ENCODE data around the gene TCF4.

The TCF4 gene

DNA sequence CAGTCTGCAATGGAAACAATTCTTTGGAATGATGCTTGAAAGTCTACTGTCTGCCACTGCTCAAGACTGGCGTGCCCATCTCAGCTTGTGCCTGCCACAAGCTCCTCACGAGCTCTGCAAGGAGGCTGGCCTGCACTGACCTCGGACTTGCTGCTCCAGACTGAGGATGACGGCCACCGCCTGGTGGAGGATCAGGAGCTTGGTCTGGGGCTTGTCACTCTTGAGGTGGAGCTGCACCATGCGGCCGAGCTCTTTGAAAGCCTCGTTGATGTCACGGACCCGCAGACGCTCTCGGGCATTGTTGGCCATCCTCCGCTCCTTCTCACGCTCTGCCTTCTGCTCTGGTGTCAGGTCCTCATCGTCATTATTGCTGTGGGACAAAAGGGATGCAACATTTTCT lies 359.3 kb downstream of the TCF4 start:
- no peak overlapping the region for H3K4me3 Mint-ChIP-seq

DNA sequence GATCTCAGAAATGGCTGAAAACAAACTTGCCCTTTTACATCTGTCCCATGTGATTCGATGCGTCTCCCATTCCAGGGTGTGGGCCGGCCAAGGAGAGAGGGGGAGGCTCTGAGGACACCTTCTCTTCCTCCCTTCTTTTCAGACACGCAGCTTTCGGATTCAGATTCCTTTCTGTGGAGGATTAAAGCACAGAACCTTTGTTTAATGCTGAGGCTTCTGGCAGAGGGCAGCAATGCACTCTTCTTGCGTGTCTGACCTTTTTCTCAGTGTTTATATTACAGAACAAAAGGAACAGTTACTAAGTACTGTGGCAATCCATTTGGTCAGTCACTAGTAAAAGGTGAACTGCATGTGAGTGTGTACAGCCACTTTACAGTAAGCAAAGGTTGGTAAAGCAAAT lies 359.8 kb downstream of the TCF4 start:
- Mint-ChIP-seq H3K36me3 (ENCODE audit: low read depth) (peaks cover 91% of the 10 kb centered on the region), H3K4me3 (no peak overlapping the region), H3K27me3 (no peaks in the 10 kb centered on the region), H3K4me1 (ENCODE audit: low read depth) (peaks cover 7% of the 10 kb centered on the region), H3K9me3 (no peaks in the 10 kb centered on the region), H3K27ac (no peak overlapping the region)
- intact Hi-C loops (cut with micrococcal nuclease), result no loop called here

More for the DNA sequence above, 359.3 kb downstream of the TCF4 start:
- no peaks in the 10 kb centered on the region for H3K27me3 Mint-ChIP-seq
- H3K27ac Mint-ChIP-seq, result no peak overlapping the region
- no peaks in the 10 kb centered on the region for H3K9me3 Mint-ChIP-seq
- H3K4me1 Mint-ChIP-seq (ENCODE audit: low read depth), result peaks cover 7% of the 10 kb centered on the region
- peaks cover 90% of the 10 kb centered on the region for H3K36me3 Mint-ChIP-seq (ENCODE audit: low read depth)
- intact Hi-C loops (cut with micrococcal nuclease), result no loop called here

DNA sequence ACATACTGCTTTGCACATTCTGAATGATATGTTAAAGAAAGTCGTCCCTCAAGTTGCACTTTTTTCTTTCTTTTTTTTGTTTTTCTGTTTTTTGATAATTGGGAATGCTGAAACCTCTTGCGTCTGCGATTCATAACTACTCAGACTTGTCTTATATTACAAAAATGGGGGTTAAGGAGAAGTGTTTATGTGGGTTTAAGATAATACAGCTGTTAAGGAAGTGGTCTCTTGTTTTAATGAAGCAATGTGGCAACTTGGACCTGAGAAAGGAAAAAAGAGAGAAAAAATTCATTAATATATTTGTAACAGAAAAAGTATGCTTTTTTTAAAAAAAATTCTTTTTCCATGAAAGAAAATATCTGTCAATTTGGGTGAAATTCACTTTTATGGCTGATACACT lies 360.2 kb downstream of the TCF4 start:
- Mint-ChIP-seq H3K36me3 (ENCODE audit: low read depth) (peaks cover 91% of the 10 kb centered on the region), H3K27me3 (no peaks in the 10 kb centered on the region), H3K27ac (no peak overlapping the region), H3K4me3 (no peak overlapping the region), H3K4me1 (ENCODE audit: low read depth) (peaks cover 7% of the 10 kb centered on the region), H3K9me3 (no peaks in the 10 kb centered on the region)
- intact Hi-C loops (cut with micrococcal nuclease), result no loop called here

- H3K27ac Mint-ChIP-seq, result no peak overlapping the region
- peaks cover 73% of the 10 kb centered on the region for H3K36me3 Mint-ChIP-seq (ENCODE audit: low read depth)
- H3K4me3 Mint-ChIP-seq, result no peak overlapping the region
- peaks cover 7% of the 10 kb centered on the region for H3K4me1 Mint-ChIP-seq (ENCODE audit: low read depth)
- no peaks in the 10 kb centered on the region for H3K9me3 Mint-ChIP-seq
- no peaks in the 10 kb centered on the region for H3K27me3 Mint-ChIP-seq
- intact Hi-C loops (cut with micrococcal nuclease), result no loop called here
Measured at GRCh38 chr18:55226044-55226443, 361.9 kb downstream of the TCF4 start.

DNA sequence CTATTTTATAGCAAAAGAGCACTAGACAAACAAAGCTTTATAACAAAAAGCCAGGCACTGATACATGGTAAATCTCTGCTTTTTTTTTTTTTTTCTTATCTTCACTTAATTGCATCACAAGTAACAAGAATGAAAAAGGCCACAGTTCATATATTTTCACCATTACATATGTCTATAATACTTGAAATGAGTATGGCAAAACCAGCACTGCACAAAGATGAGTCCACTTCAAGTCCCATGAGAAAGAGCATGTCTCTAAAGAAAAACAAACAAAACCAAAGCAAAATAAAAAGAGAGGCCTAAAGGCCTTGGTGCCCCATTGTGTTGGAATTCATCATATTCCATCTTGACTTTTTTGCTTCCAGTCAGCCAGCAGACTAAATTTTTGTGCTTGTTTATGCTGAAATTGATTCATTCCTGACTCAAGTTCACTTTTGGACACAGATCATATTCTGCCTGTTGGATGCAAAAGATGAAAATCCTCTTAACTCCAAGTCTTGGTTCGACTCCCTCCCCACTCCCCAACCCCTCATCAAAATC lies 363.8 kb downstream of the TCF4 start:
- H3K4me1 Mint-ChIP-seq (ENCODE audit: low read depth), result peaks cover 5% of the 10 kb centered on the region
- intact Hi-C loops (cut with micrococcal nuclease), result no loop called here
- no peaks in the 10 kb centered on the region for H3K27me3 Mint-ChIP-seq
- no peaks in the 10 kb centered on the region for H3K9me3 Mint-ChIP-seq
- no peak overlapping the region for H3K4me3 Mint-ChIP-seq
- no peak overlapping the region for H3K27ac Mint-ChIP-seq
- H3K36me3 Mint-ChIP-seq (ENCODE audit: low read depth), result peaks cover 56% of the 10 kb centered on the region

GRCh38 chr18:55221622-55222021 lies 366.4 kb downstream of the TCF4 start:
- Mint-ChIP-seq H3K27ac (no peak overlapping the region), H3K27me3 (no peaks in the 10 kb centered on the region), H3K4me3 (no peak overlapping the region), H3K9me3 (no peaks in the 10 kb centered on the region), H3K36me3 (ENCODE audit: low read depth) (peaks cover 30% of the 10 kb centered on the region), H3K4me1 (ENCODE audit: low read depth) (peaks cover 5% of the 10 kb centered on the region)
- intact Hi-C loops (cut with micrococcal nuclease), result no loop called here

- no peaks in the 10 kb centered on the region for H3K27me3 Mint-ChIP-seq
- H3K4me3 Mint-ChIP-seq, result no peak overlapping the region
- H3K27ac Mint-ChIP-seq, result no peak overlapping the region
- intact Hi-C loops (cut with micrococcal nuclease), result no loop called here
- H3K4me1 Mint-ChIP-seq (ENCODE audit: low read depth), result peaks cover 5% of the 10 kb centered on the region
- H3K9me3 Mint-ChIP-seq, result no peaks in the 10 kb centered on the region
- H3K36me3 Mint-ChIP-seq (ENCODE audit: low read depth), result peaks cover 22% of the 10 kb centered on the region
Measured at GRCh38 chr18:55220523-55220922, 367.5 kb downstream of the TCF4 start.

- H3K4me1 Mint-ChIP-seq (ENCODE audit: low read depth), result peaks cover 5% of the 10 kb centered on the region
- H3K27me3 Mint-ChIP-seq, result no peaks in the 10 kb centered on the region
- H3K36me3 Mint-ChIP-seq (ENCODE audit: low read depth), result peaks cover 20% of the 10 kb centered on the region
- H3K4me3 Mint-ChIP-seq, result no peak overlapping the region
- H3K9me3 Mint-ChIP-seq, result no peaks in the 10 kb centered on the region
- H3K27ac Mint-ChIP-seq, result no peak overlapping the region
- intact Hi-C loops (cut with micrococcal nuclease), result no loop called here
Measured at GRCh38 chr18:55219823-55220222, 368.2 kb downstream of the TCF4 start.

DNA sequence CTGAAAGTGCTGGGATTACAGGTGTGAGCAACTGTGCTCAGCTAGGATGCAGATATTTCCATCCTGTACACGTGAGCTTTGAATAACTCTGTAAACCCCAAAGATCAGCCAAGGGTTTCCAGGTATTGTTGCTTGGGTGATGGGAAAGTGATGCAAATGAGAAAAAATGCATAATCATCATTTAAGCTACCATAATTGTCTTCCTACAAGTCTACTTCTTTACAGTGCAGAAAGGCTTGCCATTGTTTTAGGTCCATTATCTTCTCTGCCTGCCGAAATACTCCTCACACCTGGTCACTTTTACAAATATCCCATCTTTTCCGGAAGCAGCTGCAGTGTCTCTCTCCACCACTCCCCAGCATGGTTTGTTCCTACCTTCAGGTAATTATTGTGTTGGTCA lies 368.9 kb downstream of the TCF4 start:
- peaks cover 13% of the 10 kb centered on the region for H3K36me3 Mint-ChIP-seq (ENCODE audit: low read depth)
- H3K27ac Mint-ChIP-seq, result no peak overlapping the region
- H3K4me1 Mint-ChIP-seq (ENCODE audit: low read depth), result peaks cover 5% of the 10 kb centered on the region
- no peak overlapping the region for H3K4me3 Mint-ChIP-seq
- H3K9me3 Mint-ChIP-seq, result no peaks in the 10 kb centered on the region
- intact Hi-C loops (cut with micrococcal nuclease), result no loop called here
- H3K27me3 Mint-ChIP-seq, result no peaks in the 10 kb centered on the region

- Mint-ChIP-seq H3K27ac (no peak overlapping the region), H3K4me3 (no peak overlapping the region), H3K27me3 (no peaks in the 10 kb centered on the region), H3K36me3 (ENCODE audit: low read depth) (no peaks in the 10 kb centered on the region), H3K9me3 (no peaks in the 10 kb centered on the region), H3K4me1 (ENCODE audit: low read depth) (no peaks in the 10 kb centered on the region)
- intact Hi-C loops (cut with micrococcal nuclease), result no loop called here
Measured at GRCh38 chr18:55214969-55215368, 373.0 kb downstream of the TCF4 start.

GRCh38 chr18:55214534-55214933 lies 373.5 kb downstream of the TCF4 start:
- H3K4me1 Mint-ChIP-seq (ENCODE audit: low read depth), result no peaks in the 10 kb centered on the region
- no peak overlapping the region for H3K4me3 Mint-ChIP-seq
- H3K27me3 Mint-ChIP-seq, result no peaks in the 10 kb centered on the region
- H3K9me3 Mint-ChIP-seq, result peaks cover 3% of the 10 kb centered on the region
- H3K27ac Mint-ChIP-seq, result no peak overlapping the region
- no peaks in the 10 kb centered on the region for H3K36me3 Mint-ChIP-seq (ENCODE audit: low read depth)
- intact Hi-C loops (cut with micrococcal nuclease), result no loop called here

DNA sequence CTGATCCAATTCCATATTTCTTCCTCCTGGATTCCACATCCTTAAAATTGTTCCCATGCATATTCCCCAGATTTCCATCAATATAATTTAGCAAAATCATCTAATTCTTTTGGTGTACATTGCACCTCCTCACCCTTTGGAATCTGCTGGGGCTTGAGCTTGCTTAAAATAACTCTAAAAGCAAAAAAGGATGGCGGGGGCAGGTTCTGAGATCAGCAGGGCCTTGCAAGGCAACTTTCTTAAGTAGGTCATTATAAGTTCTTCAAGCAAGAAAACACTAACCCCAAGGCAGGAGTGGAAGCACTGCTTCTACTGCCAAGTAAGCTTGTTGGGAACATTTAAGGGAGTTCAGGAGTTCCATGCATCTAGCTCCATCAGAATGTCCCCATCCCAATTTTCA lies 374.4 kb downstream of the TCF4 start:
- no peaks in the 10 kb centered on the region for H3K27me3 Mint-ChIP-seq
- no peaks in the 10 kb centered on the region for H3K4me1 Mint-ChIP-seq (ENCODE audit: low read depth)
- H3K27ac Mint-ChIP-seq, result no peak overlapping the region
- no peak overlapping the region for H3K4me3 Mint-ChIP-seq
- peaks cover 9% of the 10 kb centered on the region for H3K9me3 Mint-ChIP-seq
- no peaks in the 10 kb centered on the region for H3K36me3 Mint-ChIP-seq (ENCODE audit: low read depth)
- intact Hi-C loops (cut with micrococcal nuclease), result no loop called here

GRCh38 chr18:55206927-55207326 lies 381.1 kb downstream of the TCF4 start:
- intact Hi-C loops (cut with micrococcal nuclease), result no loop called here
- Mint-ChIP-seq H3K27me3 (no peaks in the 10 kb centered on the region), H3K27ac (no peak overlapping the region)

DNA sequence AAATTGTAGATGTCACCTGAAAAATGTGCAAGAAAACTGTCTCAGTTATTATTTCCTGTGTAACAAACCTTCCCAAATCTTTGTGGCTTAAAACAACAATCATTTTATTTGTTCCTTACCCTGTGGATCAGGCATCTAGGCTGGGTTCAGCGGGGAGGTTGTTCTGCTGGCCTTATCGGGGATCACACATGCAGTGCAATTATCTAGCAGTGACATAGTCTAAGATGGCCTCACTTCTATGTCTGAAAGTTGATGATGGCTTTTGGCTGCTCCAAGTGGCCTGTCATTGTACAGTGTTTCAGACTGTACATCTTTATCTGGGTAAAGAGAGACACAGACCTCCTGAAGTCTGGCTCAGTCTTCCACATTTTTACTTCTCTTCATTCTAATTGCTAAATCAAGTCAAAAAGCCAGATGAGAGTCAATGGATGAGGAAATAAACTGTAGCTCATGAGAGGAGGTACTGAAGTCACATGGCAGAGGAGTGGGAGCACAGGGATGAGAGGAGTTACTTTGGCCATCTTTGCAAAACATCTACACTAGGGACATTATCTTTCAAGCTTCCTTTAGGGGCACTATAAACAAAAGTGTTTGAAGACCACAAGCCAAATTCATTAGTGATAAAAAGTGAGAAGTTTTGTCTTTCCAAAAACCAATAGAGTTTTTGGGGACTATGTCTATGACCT lies 385.6 kb downstream of the TCF4 start:
- no peak overlapping the region for H3K27ac Mint-ChIP-seq
- no peaks in the 10 kb centered on the region for H3K36me3 Mint-ChIP-seq (ENCODE audit: low read depth)
- intact Hi-C loops (cut with micrococcal nuclease), result no loop called here
- no peaks in the 10 kb centered on the region for H3K4me1 Mint-ChIP-seq (ENCODE audit: low read depth)
- no peak overlapping the region for H3K4me3 Mint-ChIP-seq
- H3K27me3 Mint-ChIP-seq, result no peaks in the 10 kb centered on the region
- H3K9me3 Mint-ChIP-seq, result peaks cover 3% of the 10 kb centered on the region

More at GRCh38 chr18:55206927-55207326, 381.1 kb downstream of the TCF4 start:
- Mint-ChIP-seq H3K4me1 (ENCODE audit: low read depth) (no peaks in the 10 kb centered on the region), H3K4me3 (no peak overlapping the region), H3K36me3 (ENCODE audit: low read depth) (no peaks in the 10 kb centered on the region), H3K9me3 (peaks cover 21% of the 10 kb centered on the region)

All from dendritic cell treated with granulocyte-macrophage colony-stimulating factor and Interleukin-4, amounts not matched to agents 40 ng/mL and 50 ng/mL, for 4 days (primary cell).